ENCODE data around the gene VAC14. TPM values are rescaled to one million over a fixed set of nuclear protein-coding genes. Genes with fewer than 3 reads are reported as not detected.
A peak's percentile ranks its signal among the peaks of the same experiment; 100 is the strongest.

The VAC14 gene
- total RNA-seq, 1 donor from 2014 or later = 18.4 TPM

DNA sequence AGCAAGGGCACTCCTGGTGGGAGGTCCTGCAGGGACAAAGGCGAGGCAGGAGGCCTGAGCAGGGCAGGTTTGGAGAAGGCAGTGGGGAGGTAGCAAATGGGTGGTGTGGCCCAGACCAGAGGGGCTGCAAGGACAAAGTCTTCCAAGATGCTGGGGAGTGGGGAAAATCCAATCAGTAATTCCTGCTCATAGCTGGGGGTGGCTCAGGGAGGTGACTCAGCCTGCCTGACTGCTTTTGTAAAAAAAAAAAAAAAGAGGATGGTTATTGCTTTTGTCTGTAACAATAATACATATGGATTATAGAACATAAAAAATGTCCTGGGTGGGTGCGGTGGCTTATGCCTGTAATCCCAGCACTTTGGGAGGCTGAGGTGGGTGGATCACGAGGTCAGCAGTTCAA is 149.4 kb downstream of the VAC14 start:
- TF ChIP-seq, protein P1, sequence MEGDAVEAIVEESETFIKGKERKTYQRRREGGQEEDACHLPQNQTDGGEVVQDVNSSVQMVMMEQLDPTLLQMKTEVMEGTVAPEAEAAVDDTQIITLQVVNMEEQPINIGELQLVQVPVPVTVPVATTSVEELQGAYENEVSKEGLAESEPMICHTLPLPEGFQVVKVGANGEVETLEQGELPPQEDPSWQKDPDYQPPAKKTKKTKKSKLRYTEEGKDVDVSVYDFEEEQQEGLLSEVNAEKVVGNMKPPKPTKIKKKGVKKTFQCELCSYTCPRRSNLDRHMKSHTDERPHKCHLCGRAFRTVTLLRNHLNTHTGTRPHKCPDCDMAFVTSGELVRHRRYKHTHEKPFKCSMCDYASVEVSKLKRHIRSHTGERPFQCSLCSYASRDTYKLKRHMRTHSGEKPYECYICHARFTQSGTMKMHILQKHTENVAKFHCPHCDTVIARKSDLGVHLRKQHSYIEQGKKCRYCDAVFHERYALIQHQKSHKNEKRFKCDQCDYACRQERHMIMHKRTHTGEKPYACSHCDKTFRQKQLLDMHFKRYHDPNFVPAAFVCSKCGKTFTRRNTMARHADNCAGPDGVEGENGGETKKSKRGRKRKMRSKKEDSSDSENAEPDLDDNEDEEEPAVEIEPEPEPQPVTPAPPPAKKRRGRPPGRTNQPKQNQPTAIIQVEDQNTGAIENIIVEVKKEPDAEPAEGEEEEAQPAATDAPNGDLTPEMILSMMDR (IDR thresholded peaks at IDR 0.05; ENCODE audit: insufficient read depth, low read length, severe bottlenecking) = no peak
- Histone ChIP-seq H3K27me3 (ENCODE audit: control insufficient read depth, insufficient read depth, low read length) (no peaks in the 10 kb centered on the region), H3K4me3 (ENCODE audit: low read depth, low read length) (no peak overlapping the region), H3K36me3 (ENCODE audit: control insufficient read depth, insufficient read depth, low read length) (no peaks in the 10 kb centered on the region)
- DNase-seq (ENCODE audit: low read depth) (peak; percentile 29), FAIRE-seq (no peak)

DNA sequence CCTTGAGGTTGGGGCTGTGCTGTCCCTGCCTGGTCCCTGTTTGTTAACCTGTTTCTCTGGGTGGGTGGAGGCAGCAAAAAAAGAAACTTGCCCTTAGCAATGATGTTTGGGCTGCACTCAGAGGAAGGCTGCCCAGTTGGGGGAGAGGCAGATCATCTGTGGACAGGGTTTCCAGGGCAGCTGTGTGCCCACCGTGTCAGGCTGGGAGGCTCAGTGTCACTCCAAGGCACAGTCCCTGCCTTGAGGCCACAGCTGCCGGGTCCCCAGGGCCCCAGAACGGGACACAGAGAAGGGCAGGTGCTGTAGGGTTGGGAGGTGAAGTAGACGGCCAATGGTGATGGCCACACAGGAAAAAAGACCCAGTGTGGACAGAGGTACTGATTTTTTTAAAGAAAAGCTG is 150.7 kb downstream of the VAC14 start:
- Histone ChIP-seq H3K4me3 (ENCODE audit: low read depth, low read length) (no peak overlapping the region), H3K27me3 (ENCODE audit: control insufficient read depth, insufficient read depth, low read length) (no peaks in the 10 kb centered on the region), H3K36me3 (ENCODE audit: control insufficient read depth, insufficient read depth, low read length) (no peaks in the 10 kb centered on the region)
- FAIRE-seq = no peak
- no peak for DNase-seq (ENCODE audit: low read depth)
- TF ChIP-seq, protein P1 (IDR thresholded peaks at IDR 0.05; ENCODE audit: insufficient read depth, low read length, severe bottlenecking) = no peak

DNA sequence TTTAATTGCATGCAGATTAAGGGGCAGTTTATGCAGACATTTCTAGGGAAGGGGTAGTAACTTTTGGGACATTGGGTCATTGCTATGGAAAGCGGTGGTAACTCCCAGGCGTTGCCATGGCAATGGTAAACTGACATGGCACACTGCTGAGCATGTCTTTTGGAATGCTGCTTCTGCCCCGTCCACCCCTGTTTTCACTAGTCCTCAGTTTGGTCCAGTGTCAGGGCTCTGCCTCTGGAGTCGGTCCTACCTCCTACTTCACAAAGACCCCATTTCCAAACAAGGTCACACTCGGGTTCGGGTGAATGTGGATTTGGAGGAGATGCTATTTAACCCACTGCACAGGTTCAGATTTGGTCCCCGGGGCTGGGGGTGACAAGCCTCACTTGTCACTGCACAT is 151.7 kb downstream of the VAC14 start:
- TF ChIP-seq, protein P1 (IDR thresholded peaks at IDR 0.05; ENCODE audit: insufficient read depth, low read length, severe bottlenecking) = no peak
- DNase-seq (ENCODE audit: low read depth) (no peak), FAIRE-seq (peak; percentile 58)
- Histone ChIP-seq H3K4me3 (ENCODE audit: low read depth, low read length) (no peak overlapping the region), H3K36me3 (ENCODE audit: control insufficient read depth, insufficient read depth, low read length) (no peaks in the 10 kb centered on the region), H3K27me3 (ENCODE audit: control insufficient read depth, insufficient read depth, low read length) (no peaks in the 10 kb centered on the region)

DNA sequence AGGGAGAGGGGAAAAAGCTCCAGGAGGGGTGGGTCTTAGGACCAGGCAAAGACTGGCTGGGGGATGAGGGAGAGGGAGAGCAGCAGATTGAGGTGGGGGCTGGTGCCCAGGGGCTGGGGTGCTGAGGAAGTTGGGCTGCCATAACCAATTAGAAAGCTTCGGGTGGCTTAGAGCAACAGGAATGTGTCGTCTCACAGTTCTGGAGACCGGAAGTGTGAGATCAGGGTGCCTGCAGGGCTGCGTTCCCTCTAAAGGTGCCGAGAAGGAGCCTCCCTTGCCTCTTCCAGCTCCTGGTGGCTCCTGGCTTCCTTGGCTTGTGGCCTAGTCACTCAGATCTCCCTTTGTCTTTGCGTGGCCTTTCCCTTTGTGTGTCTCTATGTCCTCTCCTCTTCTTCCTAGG is 152.4 kb downstream of the VAC14 start:
- H3K36me3 ChIP-seq (ENCODE audit: control insufficient read depth, insufficient read depth, low read length) = no peaks in the 10 kb centered on the region
- H3K27me3 ChIP-seq (ENCODE audit: control insufficient read depth, insufficient read depth, low read length) = no peaks in the 10 kb centered on the region
- TF ChIP-seq, protein P1 (IDR thresholded peaks at IDR 0.05; ENCODE audit: insufficient read depth, low read length, severe bottlenecking) = no peak
- H3K4me3 ChIP-seq (ENCODE audit: low read depth, low read length) = no peak overlapping the region
- no peak for FAIRE-seq
- DNase-seq (ENCODE audit: low read depth) = no peak

DNA sequence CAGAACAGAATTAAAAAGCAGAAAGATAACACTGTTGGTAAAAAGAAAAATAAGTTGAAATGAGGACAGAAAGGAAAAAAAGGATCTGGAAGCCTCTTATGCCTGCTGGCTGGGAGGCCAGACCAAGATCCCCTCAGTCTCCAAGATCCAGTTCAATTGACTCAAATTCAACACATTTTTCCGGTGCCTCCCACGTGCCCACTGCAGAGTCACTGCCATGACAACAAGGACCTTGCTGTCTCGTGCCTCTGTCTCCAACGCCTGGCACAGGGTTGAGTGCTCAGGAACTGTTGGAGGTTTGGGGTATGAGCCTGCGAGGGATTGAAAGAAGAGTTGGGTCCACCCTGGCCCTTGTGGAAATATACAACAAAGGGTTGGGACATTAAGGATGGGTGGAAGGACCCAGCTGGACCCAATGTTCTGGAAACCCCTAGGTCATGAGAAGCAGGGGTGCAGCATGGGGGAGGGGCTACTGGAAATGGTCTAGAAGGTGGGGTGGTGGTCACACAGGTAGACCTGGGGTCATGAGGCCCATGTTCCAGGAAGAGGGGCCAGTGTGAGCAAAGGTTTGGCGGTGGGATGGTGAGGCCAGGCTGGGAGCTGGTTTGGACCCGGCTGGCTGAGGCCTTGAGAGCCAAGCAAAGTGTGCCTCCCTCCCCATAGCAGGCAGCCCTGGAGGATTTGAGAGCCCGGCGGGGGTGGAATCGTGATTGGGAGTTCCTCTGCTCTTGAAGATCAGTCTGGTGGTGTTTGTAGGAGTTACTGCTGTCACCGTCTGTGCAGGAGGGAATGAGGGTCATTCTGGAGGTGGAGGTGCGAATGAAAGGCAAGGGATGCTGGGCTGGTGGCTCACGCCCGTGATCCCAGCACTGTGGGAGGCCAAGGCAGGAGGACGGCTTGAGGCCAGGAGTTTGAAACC is 153.3 kb downstream of the VAC14 start:
- Histone ChIP-seq H3K36me3 (ENCODE audit: control insufficient read depth, insufficient read depth, low read length) (no peaks in the 10 kb centered on the region), H3K4me3 (ENCODE audit: low read depth, low read length) (no peak overlapping the region), H3K27me3 (ENCODE audit: control insufficient read depth, insufficient read depth, low read length) (no peaks in the 10 kb centered on the region)
- no peak for DNase-seq (ENCODE audit: low read depth)
- TF ChIP-seq, protein P1 (IDR thresholded peaks at IDR 0.05; ENCODE audit: insufficient read depth, low read length, severe bottlenecking) = no peak
- no peak for FAIRE-seq
